ENCODE data around the gene PGAP1. TPM values are rescaled to one million over a fixed set of nuclear protein-coding genes. Genes with fewer than 3 reads are reported as not detected.

PGAP1 gene
- polyA plus RNA-seq, 6 donors from 2014 or later = 0.22 to 0.39 (median 0.32) TPM; not detected in 3

DNA sequence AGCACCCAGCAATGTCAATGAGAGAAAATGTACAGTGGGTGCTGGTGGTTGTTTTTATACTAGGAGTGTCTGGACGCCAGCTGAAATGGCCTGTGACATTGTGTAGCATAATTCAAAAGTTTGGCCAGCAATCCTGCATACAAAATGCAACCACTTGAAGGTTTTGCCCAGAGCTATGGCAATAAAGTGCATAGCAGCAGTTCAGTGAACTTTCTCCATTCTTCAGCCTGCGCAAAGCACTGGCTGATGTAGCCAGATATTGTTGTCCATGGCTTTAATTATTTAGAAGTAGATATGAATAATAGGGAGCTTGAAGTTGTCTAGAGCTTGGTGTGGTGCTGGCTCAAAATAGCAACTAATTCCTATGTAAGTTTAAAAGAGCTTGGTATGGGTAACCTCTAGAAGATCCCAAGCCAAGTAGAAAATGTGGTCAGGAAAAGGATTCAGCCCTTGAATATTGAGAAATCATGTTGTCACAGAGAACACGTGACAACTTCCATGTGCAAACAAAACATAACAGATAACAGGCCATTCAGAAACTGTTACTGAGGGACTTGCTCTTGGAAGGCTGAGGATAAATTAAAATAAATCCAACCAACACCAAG lies 33.3 kb upstream of the PGAP1 start:
- H3K4me3 Mint-ChIP-seq = no peak overlapping the region
- H3K4me1 Mint-ChIP-seq = no peaks in the 10 kb centered on the region
- peak overlapping the region in 1 of 6 donors; percentile 8 for H3K27ac Mint-ChIP-seq
- DNase-seq (no peak), ATAC-seq (ENCODE audit: low read depth in 2 of 2) (no peak)
- no peaks in the 10 kb centered on the region for H3K27me3 Mint-ChIP-seq
- H3K36me3 Mint-ChIP-seq = peaks cover 0 to 5% of the 10 kb centered on the region in 2 donors
- H3K9me3 Mint-ChIP-seq = peaks cover 0 to 1% (median 0%) of the 10 kb centered on the region in 7 donors

DNA sequence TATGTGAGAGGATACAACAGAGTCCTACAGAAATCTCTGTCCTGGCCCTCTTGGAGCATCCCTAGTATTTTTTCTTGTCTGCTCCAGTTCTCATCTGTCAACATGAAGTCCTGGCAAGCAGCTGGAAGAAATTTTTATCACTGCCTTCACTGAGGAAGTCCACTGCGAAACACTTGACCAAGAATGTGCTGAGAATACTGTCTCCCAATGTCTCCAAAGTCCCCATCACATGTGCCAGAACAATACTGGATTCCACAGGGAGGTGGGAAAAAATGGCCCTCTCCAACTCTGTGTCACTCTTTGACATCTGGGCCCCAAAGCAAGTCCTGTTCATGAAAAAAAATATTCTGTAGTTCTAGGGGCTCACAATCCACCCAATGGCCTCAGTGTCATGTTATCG lies 32.8 kb upstream of the PGAP1 start:
- ATAC-seq (ENCODE audit: low read depth in 2 of 2) (no peak), DNase-seq (no peak)
- H3K27me3 Mint-ChIP-seq = no peaks in the 10 kb centered on the region
- H3K36me3 Mint-ChIP-seq = peaks cover 0 to 5% of the 10 kb centered on the region in 2 donors
- no peak overlapping the region for H3K4me3 Mint-ChIP-seq
- no peaks in the 10 kb centered on the region for H3K4me1 Mint-ChIP-seq
- peaks cover 0 to 1% (median 0%) of the 10 kb centered on the region in 7 donors for H3K9me3 Mint-ChIP-seq
- H3K27ac Mint-ChIP-seq = no peak overlapping the region

- no peak overlapping the region for H3K4me3 Mint-ChIP-seq
- no peaks in the 10 kb centered on the region for H3K4me1 Mint-ChIP-seq
- peaks cover 0 to 3% (median 0%) of the 10 kb centered on the region in 3 donors for H3K27me3 Mint-ChIP-seq
- ATAC-seq (ENCODE audit: low read depth in 2 of 2) = no peak
- peaks cover 0 to 5% of the 10 kb centered on the region in 2 donors for H3K36me3 Mint-ChIP-seq
- peaks cover 0 to 1% (median 0%) of the 10 kb centered on the region in 7 donors for H3K9me3 Mint-ChIP-seq
- DNase-seq = no peak
- H3K27ac Mint-ChIP-seq = no peak overlapping the region
These were observed 31.5 kb upstream of the PGAP1 start for GRCh38 chr2:196957881-196958525.

- Mint-ChIP-seq H3K4me1 (no peaks in the 10 kb centered on the region), H3K9me3 (peaks cover 0 to 1% (median 0%) of the 10 kb centered on the region in 7 donors), H3K36me3 (peaks cover 0 to 3% of the 10 kb centered on the region in 2 donors), H3K27me3 (peaks cover 0 to 3% (median 0%) of the 10 kb centered on the region in 3 donors), H3K4me3 (no peak overlapping the region), H3K27ac (no peak overlapping the region)
- DNase-seq = no peak
- ATAC-seq (ENCODE audit: low read depth in 2 of 2) = no peak
These were observed 30.9 kb upstream of the PGAP1 start for GRCh38 chr2:196957442-196957841.

DNA sequence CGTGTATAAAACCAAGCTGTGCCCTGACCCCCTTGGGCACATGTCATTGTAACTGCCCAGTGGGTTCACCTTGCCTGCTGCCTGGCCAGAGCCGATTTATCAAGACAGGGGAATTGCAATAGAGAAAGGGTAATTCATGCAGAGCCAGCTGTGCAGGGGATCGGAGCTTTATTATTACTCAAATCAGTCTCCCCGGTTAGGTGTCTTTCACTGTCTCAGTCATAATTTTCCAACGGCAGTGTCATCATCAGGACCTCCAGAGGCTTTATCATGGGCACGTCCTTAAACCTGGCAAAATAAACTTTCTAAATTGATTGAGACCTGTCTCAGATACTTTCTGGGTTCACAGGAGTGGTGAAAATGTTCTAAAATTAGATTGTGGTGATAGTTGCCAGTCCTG lies 29.6 kb upstream of the PGAP1 start:
- no peak overlapping the region for H3K27ac Mint-ChIP-seq
- H3K9me3 Mint-ChIP-seq = peaks cover 0 to 1% (median 0%) of the 10 kb centered on the region in 7 donors
- peaks cover 0 to 8% (median 8%) of the 10 kb centered on the region in 3 donors for H3K27me3 Mint-ChIP-seq
- DNase-seq (no peak), ATAC-seq (ENCODE audit: low read depth in 2 of 2) (no peak)
- H3K4me1 Mint-ChIP-seq = no peaks in the 10 kb centered on the region
- H3K36me3 Mint-ChIP-seq = no peaks in the 10 kb centered on the region
- H3K4me3 Mint-ChIP-seq = no peak overlapping the region

DNA sequence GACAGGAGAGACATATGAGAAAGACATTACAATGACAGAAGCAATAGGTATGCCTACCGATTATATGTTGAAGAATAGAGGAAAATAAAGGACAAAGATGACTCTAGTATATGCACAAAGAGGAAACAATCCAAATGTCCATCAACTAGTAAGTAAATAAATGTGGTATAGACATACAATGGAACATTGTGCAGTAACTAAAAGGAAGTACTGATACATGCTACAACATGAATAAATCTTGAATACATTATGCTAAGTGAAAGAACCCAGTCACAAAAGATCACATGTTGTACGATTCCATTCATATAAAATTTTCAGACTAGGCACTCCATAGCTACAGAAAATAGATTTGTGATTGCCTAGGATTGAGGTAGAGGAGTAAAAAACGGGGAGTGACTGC lies 28.5 kb upstream of the PGAP1 start:
- DNase-seq = no peak
- Mint-ChIP-seq H3K36me3 (no peaks in the 10 kb centered on the region), H3K9me3 (peaks cover 0 to 1% (median 0%) of the 10 kb centered on the region in 7 donors), H3K4me1 (no peaks in the 10 kb centered on the region), H3K27me3 (peaks cover 0 to 10% (median 8%) of the 10 kb centered on the region in 3 donors), H3K27ac (no peak overlapping the region), H3K4me3 (no peak overlapping the region)
- no peak for ATAC-seq (ENCODE audit: low read depth in 2 of 2)

- Mint-ChIP-seq H3K27me3 (peaks cover 0 to 12% (median 8%) of the 10 kb centered on the region in 3 donors), H3K36me3 (no peaks in the 10 kb centered on the region), H3K4me3 (no peak overlapping the region), H3K9me3 (peaks cover 0 to 1% (median 0%) of the 10 kb centered on the region in 7 donors), H3K27ac (no peak overlapping the region), H3K4me1 (no peaks in the 10 kb centered on the region)
- no peak for DNase-seq
- ATAC-seq (ENCODE audit: low read depth in 2 of 2) = no peak
These were observed 27.5 kb upstream of the PGAP1 start for GRCh38 chr2:196954001-196954400.

- Mint-ChIP-seq H3K4me1 (no peaks in the 10 kb centered on the region), H3K4me3 (no peak overlapping the region), H3K27me3 (peaks cover 0 to 12% (median 8%) of the 10 kb centered on the region in 3 donors), H3K36me3 (no peaks in the 10 kb centered on the region), H3K27ac (no peak overlapping the region), H3K9me3 (no peaks in the 10 kb centered on the region)
- ATAC-seq (ENCODE audit: low read depth in 2 of 2) (no peak), DNase-seq (no peak)
These were observed 26.4 kb upstream of the PGAP1 start for GRCh38 chr2:196952936-196953335.

DNA sequence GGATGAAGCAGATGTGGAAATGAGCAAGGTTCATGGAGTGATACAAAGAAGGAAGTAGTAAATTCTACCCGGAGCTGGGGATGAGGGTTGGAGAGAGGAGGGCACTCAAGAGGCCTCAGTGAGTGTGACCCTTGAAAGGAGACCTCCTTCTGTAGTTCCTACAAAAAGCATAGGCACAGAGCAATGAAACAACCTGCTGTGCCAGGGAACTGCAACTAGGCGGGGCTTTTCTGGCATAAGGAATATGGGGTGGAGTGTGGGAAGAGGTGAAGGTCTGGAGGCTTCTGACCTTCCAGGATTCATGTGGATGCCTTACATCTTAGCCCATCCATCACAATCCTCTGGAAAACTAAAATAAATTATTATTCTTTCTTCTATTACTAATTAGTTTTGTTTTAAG lies 25.5 kb upstream of the PGAP1 start:
- H3K9me3 Mint-ChIP-seq = no peaks in the 10 kb centered on the region
- ATAC-seq (ENCODE audit: low read depth in 2 of 2) (no peak), DNase-seq (no peak)
- no peak overlapping the region for H3K27ac Mint-ChIP-seq
- H3K36me3 Mint-ChIP-seq = no peaks in the 10 kb centered on the region
- H3K27me3 Mint-ChIP-seq = peaks cover 0 to 12% (median 8%) of the 10 kb centered on the region in 3 donors
- no peak overlapping the region for H3K4me3 Mint-ChIP-seq
- no peaks in the 10 kb centered on the region for H3K4me1 Mint-ChIP-seq

GRCh38 chr2:196949116-196949515 lies 22.6 kb upstream of the PGAP1 start:
- Mint-ChIP-seq H3K4me1 (no peaks in the 10 kb centered on the region), H3K36me3 (no peaks in the 10 kb centered on the region), H3K27me3 (peaks cover 0 to 16% (median 8%) of the 10 kb centered on the region in 3 donors), H3K9me3 (peaks cover 0 to 3% (median 0%) of the 10 kb centered on the region in 7 donors), H3K27ac (no peak overlapping the region), H3K4me3 (no peak overlapping the region)
- no peak for DNase-seq
- no peak for ATAC-seq (ENCODE audit: low read depth in 2 of 2)

GRCh38 chr2:196944570-196944969 lies 18.1 kb upstream of the PGAP1 start:
- no peaks in the 10 kb centered on the region for H3K36me3 Mint-ChIP-seq
- peaks cover 0 to 3% (median 0%) of the 10 kb centered on the region in 7 donors for H3K9me3 Mint-ChIP-seq
- peaks cover 0 to 21% (median 7%) of the 10 kb centered on the region in 3 donors for H3K27me3 Mint-ChIP-seq
- no peaks in the 10 kb centered on the region for H3K4me1 Mint-ChIP-seq
- DNase-seq = no peak
- no peak overlapping the region for H3K4me3 Mint-ChIP-seq
- ATAC-seq (ENCODE audit: low read depth in 2 of 2) = no peak
- no peak overlapping the region for H3K27ac Mint-ChIP-seq

DNA sequence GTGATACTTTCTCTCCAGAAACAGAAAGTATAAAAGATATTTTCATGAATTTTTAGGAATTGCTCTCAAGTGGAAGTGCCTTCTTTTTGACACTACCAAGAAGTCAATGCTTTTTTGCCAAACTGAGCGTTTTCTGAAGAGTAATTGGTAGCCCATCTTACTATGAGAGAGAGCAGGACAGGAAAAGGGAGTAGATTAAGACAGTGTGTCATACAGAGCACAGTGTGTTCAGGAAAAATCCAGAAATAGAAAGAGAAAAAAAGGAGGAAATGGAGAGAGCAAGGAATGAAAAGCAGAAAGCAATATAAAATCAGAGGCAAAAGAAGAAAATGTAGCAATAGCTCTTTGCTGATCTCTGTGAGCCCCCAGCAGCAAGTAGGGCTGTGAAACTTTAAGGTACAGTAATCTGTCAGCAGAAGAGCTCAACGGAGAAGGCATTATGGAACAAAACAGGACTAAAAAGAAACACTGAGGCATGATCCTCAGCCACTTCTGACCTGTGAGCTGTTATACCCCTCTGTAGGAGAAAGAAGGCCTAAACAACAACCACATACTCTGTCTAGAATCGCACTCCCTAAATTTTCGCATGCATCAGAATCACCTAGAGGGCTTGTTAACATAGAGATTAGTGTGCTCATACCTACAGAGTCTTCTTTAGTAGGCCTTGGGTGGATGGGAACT lies 15.0 kb upstream of the PGAP1 start:
- no peak for DNase-seq
- H3K9me3 Mint-ChIP-seq = peaks cover 0 to 3% (median 0%) of the 10 kb centered on the region in 7 donors
- no peak for ATAC-seq (ENCODE audit: low read depth in 2 of 2)
- H3K27me3 Mint-ChIP-seq = peaks cover 0 to 25% (median 7%) of the 10 kb centered on the region in 3 donors
- H3K36me3 Mint-ChIP-seq = no peaks in the 10 kb centered on the region
- no peak overlapping the region for H3K4me3 Mint-ChIP-seq
- peak overlapping the region in 1 of 6 donors; percentile 54 for H3K27ac Mint-ChIP-seq
- H3K4me1 Mint-ChIP-seq = no peaks in the 10 kb centered on the region

GRCh38 chr2:196939371-196939770 lies 12.9 kb upstream of the PGAP1 start:
- Mint-ChIP-seq H3K27me3 (peaks cover 0 to 21% (median 7%) of the 10 kb centered on the region in 3 donors), H3K4me1 (peaks cover 0 to under 1% (median 0%) of the 10 kb centered on the region in 3 donors), H3K4me3 (no peak overlapping the region), H3K27ac (no peak overlapping the region), H3K36me3 (no peaks in the 10 kb centered on the region), H3K9me3 (no peaks in the 10 kb centered on the region)
- ATAC-seq (ENCODE audit: low read depth in 2 of 2) (no peak), DNase-seq (no peak)

- Mint-ChIP-seq H3K27me3 (peaks cover 0 to 9% (median 0%) of the 10 kb centered on the region in 3 donors), H3K4me1 (peaks cover 0 to 4% (median 0%) of the 10 kb centered on the region in 3 donors), H3K4me3 (no peak overlapping the region), H3K9me3 (no peaks in the 10 kb centered on the region), H3K36me3 (no peaks in the 10 kb centered on the region), H3K27ac (no peak overlapping the region)
- ATAC-seq (ENCODE audit: low read depth in 2 of 2) = no peak
- DNase-seq = no peak
These were observed 8.9 kb upstream of the PGAP1 start for GRCh38 chr2:196935432-196935831.

All from naive B cell (primary cell).